ENCODE data around the gene ADGRG6.

Gene ADGRG6

GRCh38 chr6:142336183-142336582, 34.4 kb downstream of the ADGRG6 start:
- no peaks in the 10 kb centered on the region for H3K4me1 ChIP-seq (ENCODE audit: low read length)
- no peak for DNase-seq
- no peak overlapping the region for H3K4me3 ChIP-seq (ENCODE audit: low read length)
- H3K79me2 ChIP-seq (ENCODE audit: low read length) = no peaks in the 10 kb centered on the region
- no peak overlapping the region for H3K27ac ChIP-seq (ENCODE audit: low read length)
- no peaks in the 10 kb centered on the region for H4K20me1 ChIP-seq (ENCODE audit: insufficient read depth, low read length)
- H3K27me3 ChIP-seq (replicated peaks; ENCODE audit: insufficient read depth, low read length) = no peaks in the 10 kb centered on the region
- H3K36me3 ChIP-seq (replicated peaks; ENCODE audit: insufficient read depth, low read length) = no peaks in the 10 kb centered on the region
- TF ChIP-seq EZH2phosphoT487 (IDR thresholded peaks at IDR 0.05; ENCODE audit: low read length) (no peak), EZH2 (optimal IDR thresholded peaks at IDR 0.05; ENCODE audit: low read depth, low read length) (no peak), CTCF (IDR thresholded peaks at IDR 0.05; ENCODE audit: low read length) (no peak)
- H3K9me3 ChIP-seq (replicated peaks; ENCODE audit: insufficient read depth, low read length) = no peaks in the 10 kb centered on the region
- no peak overlapping the region for H3K9ac ChIP-seq (ENCODE audit: low read length)
- H3K9me2 ChIP-seq (replicated peaks; ENCODE audit: insufficient read depth, low read length) = no peaks in the 10 kb centered on the region
- H3K4me2 ChIP-seq (ENCODE audit: low read depth, low read length) = no peak overlapping the region
- H2AFZ ChIP-seq (ENCODE audit: low read length) = no peak overlapping the region
- no peaks in the 10 kb centered on the region for H3F3A ChIP-seq (ENCODE audit: insufficient read depth, low read length)

- Histone ChIP-seq H3K79me2 (ENCODE audit: low read length) (no peaks in the 10 kb centered on the region), H3K9me2 (replicated peaks; ENCODE audit: insufficient read depth, low read length) (no peaks in the 10 kb centered on the region), H3K4me3 (ENCODE audit: low read length) (no peak overlapping the region)
Measured at GRCh38 chr6:142336787-142337186, 35.0 kb downstream of the ADGRG6 start.

GRCh38 chr6:142339113-142339512, 37.3 kb downstream of the ADGRG6 start:
- H3K4me1 ChIP-seq (ENCODE audit: low read length) = no peaks in the 10 kb centered on the region
- H3K4me2 ChIP-seq (ENCODE audit: low read depth, low read length) = no peak overlapping the region
- no peak overlapping the region for H3K9ac ChIP-seq (ENCODE audit: low read length)
- no peaks in the 10 kb centered on the region for H3K9me3 ChIP-seq (replicated peaks; ENCODE audit: insufficient read depth, low read length)
- no peaks in the 10 kb centered on the region for H3K9me2 ChIP-seq (replicated peaks; ENCODE audit: insufficient read depth, low read length)
- no peaks in the 10 kb centered on the region for H3K27me3 ChIP-seq (replicated peaks; ENCODE audit: insufficient read depth, low read length)
- no peak overlapping the region for H3K27ac ChIP-seq (ENCODE audit: low read length)
- H2AFZ ChIP-seq (ENCODE audit: low read length) = no peak overlapping the region
- no peaks in the 10 kb centered on the region for H3F3A ChIP-seq (ENCODE audit: insufficient read depth, low read length)
- no peak for TF ChIP-seq EZH2phosphoT487 (IDR thresholded peaks at IDR 0.05; ENCODE audit: low read length)
- no peak for TF ChIP-seq CTCF (IDR thresholded peaks at IDR 0.05; ENCODE audit: low read length)
- no peak for TF ChIP-seq EZH2 (optimal IDR thresholded peaks at IDR 0.05; ENCODE audit: low read depth, low read length)
- H3K79me2 ChIP-seq (ENCODE audit: low read length) = no peaks in the 10 kb centered on the region
- no peaks in the 10 kb centered on the region for H3K36me3 ChIP-seq (replicated peaks; ENCODE audit: insufficient read depth, low read length)
- H4K20me1 ChIP-seq (ENCODE audit: insufficient read depth, low read length) = no peaks in the 10 kb centered on the region
- H3K4me3 ChIP-seq (ENCODE audit: low read length) = no peak overlapping the region
- DNase-seq = no peak

More at GRCh38 chr6:142336787-142337186, 35.0 kb downstream of the ADGRG6 start:
- no peaks in the 10 kb centered on the region for H3K27me3 ChIP-seq (replicated peaks; ENCODE audit: insufficient read depth, low read length)
- no peak overlapping the region for H2AFZ ChIP-seq (ENCODE audit: low read length)
- no peaks in the 10 kb centered on the region for H3K9me3 ChIP-seq (replicated peaks; ENCODE audit: insufficient read depth, low read length)
- no peak for DNase-seq
- no peaks in the 10 kb centered on the region for H3F3A ChIP-seq (ENCODE audit: insufficient read depth, low read length)
- H3K9ac ChIP-seq (ENCODE audit: low read length) = no peak overlapping the region
- TF ChIP-seq CTCF (IDR thresholded peaks at IDR 0.05; ENCODE audit: low read length) (no peak), EZH2phosphoT487 (IDR thresholded peaks at IDR 0.05; ENCODE audit: low read length) (no peak), EZH2 (optimal IDR thresholded peaks at IDR 0.05; ENCODE audit: low read depth, low read length) (no peak)
- H3K36me3 ChIP-seq (replicated peaks; ENCODE audit: insufficient read depth, low read length) = no peaks in the 10 kb centered on the region
- no peaks in the 10 kb centered on the region for H3K4me1 ChIP-seq (ENCODE audit: low read length)
- H4K20me1 ChIP-seq (ENCODE audit: insufficient read depth, low read length) = no peaks in the 10 kb centered on the region
- H3K4me2 ChIP-seq (ENCODE audit: low read depth, low read length) = no peak overlapping the region
- no peak overlapping the region for H3K27ac ChIP-seq (ENCODE audit: low read length)

Data from MM.1S (cell line).